ENCODE data around the gene NR6A1. TPM values are rescaled to one million over a fixed set of nuclear protein-coding genes. Genes with fewer than 3 reads are reported as not detected.

Gene NR6A1
- total RNA-seq, 1 donor from 2014 or later: 0.56 TPM

- no peak overlapping the region for H3K27ac Mint-ChIP-seq (ENCODE audit: unreplicated experiment)
- H3K27me3 Mint-ChIP-seq (ENCODE audit: unreplicated experiment): peaks cover 2% of the 10 kb centered on the region
- H3K9me3 Mint-ChIP-seq (ENCODE audit: unreplicated experiment): no peaks in the 10 kb centered on the region
- no peak for DNase-seq (ENCODE audit: extremely low spot score, unreplicated experiment)
- no peak overlapping the region for H3K4me3 Mint-ChIP-seq (ENCODE audit: unreplicated experiment)
- H3K4me1 Mint-ChIP-seq (ENCODE audit: unreplicated experiment): no peaks in the 10 kb centered on the region
- H3K36me3 Mint-ChIP-seq (ENCODE audit: unreplicated experiment): no peaks in the 10 kb centered on the region
- TF ChIP-seq CTCF (IDR thresholded peaks at IDR 0.05): no peak
These were observed 260.3 kb downstream of the NR6A1 start for GRCh38 chr9:124510650-124511425.

- peaks cover 14% of the 10 kb centered on the region for H3K27me3 Mint-ChIP-seq (ENCODE audit: unreplicated experiment)
- H3K4me3 Mint-ChIP-seq (ENCODE audit: unreplicated experiment): no peak overlapping the region
- peaks cover 2% of the 10 kb centered on the region for H3K36me3 Mint-ChIP-seq (ENCODE audit: unreplicated experiment)
- DNase-seq (ENCODE audit: extremely low spot score, unreplicated experiment): no peak
- no peak overlapping the region for H3K27ac Mint-ChIP-seq (ENCODE audit: unreplicated experiment)
- H3K9me3 Mint-ChIP-seq (ENCODE audit: unreplicated experiment): no peaks in the 10 kb centered on the region
- H3K4me1 Mint-ChIP-seq (ENCODE audit: unreplicated experiment): peaks cover 5% of the 10 kb centered on the region
- no peak for TF ChIP-seq CTCF (IDR thresholded peaks at IDR 0.05)
These were observed 263.2 kb downstream of the NR6A1 start for GRCh38 chr9:124507880-124508423.

- Mint-ChIP-seq H3K9me3 (ENCODE audit: unreplicated experiment) (no peaks in the 10 kb centered on the region), H3K4me3 (ENCODE audit: unreplicated experiment) (no peak within 1 kb of the TSS), H3K27ac (ENCODE audit: unreplicated experiment) (no peak within 1 kb of the TSS), H3K4me1 (ENCODE audit: unreplicated experiment) (peaks cover 5% of the 10 kb centered on the region), H3K27me3 (ENCODE audit: unreplicated experiment) (peaks cover 16% of the 10 kb centered on the region), H3K36me3 (ENCODE audit: unreplicated experiment) (peaks cover 2% of the 10 kb centered on the region)
- no peak for DNase-seq (ENCODE audit: extremely low spot score, unreplicated experiment)
- TF ChIP-seq CTCF (IDR thresholded peaks at IDR 0.05): no peak
These were observed 263.9 kb downstream of the NR6A1 start, which contains the start of gene NR5A1 for GRCh38 chr9:124506931-124507879. Gene NR5A1 (minus strand): TSS chr9:124507399. CDS start chr9:124503395, 4,004 bp downstream.

- no peak for DNase-seq (ENCODE audit: extremely low spot score, unreplicated experiment)
- Mint-ChIP-seq H3K4me1 (ENCODE audit: unreplicated experiment) (peaks cover 5% of the 10 kb centered on the region), H3K4me3 (ENCODE audit: unreplicated experiment) (no peak overlapping the region), H3K9me3 (ENCODE audit: unreplicated experiment) (no peaks in the 10 kb centered on the region), H3K36me3 (ENCODE audit: unreplicated experiment) (peaks cover 2% of the 10 kb centered on the region), H3K27me3 (ENCODE audit: unreplicated experiment) (peaks cover 24% of the 10 kb centered on the region), H3K27ac (ENCODE audit: unreplicated experiment) (no peak overlapping the region)
- TF ChIP-seq CTCF (IDR thresholded peaks at IDR 0.05): no peak
These were observed 264.7 kb downstream of the NR6A1 start for GRCh38 chr9:124506433-124506832.
